Activated CD4-positive, alpha-beta T cell treated with anti-CD3 and anti-CD28 coated beads for 36 hours (primary cell): ENCODE measurements around the gene IQCK. TPM values are rescaled to one million over a fixed set of nuclear protein-coding genes. Genes with fewer than 3 reads are reported as not detected.

ENCODE experiments used
- ATAC-seq: fragments of 200-7000 bp; cut with Tn5 transposase; one replicate; pipeline ENCODE4 v1.10.0; 2021; ENCODE audit warnings: mild to moderate bottlenecking, moderate library complexity
- CTCF ChIA-PET: fragments of 350-600 bp; sonication (Branson Sonifier 250); formaldehyde crosslinking; loops from one replicate; lab custom pipeline; 2021; ENCODE audit warnings: antibody characterized with exemption; lab: Charles Lee
- POLR2A ChIA-PET: fragments of 350-600 bp; sonication (Branson Sonifier 250); formaldehyde crosslinking; loops from one replicate; lab custom pipeline; 2021; ENCODE audit warnings: antibody characterized with exemption, inconsistent platforms; lab: Charles Lee
- DNase-seq: peaks from one replicate; pipeline ENCODE4 v3.0.0-alpha.2; 2020
- H3K27ac Mint-ChIP-seq: one replicate; pipeline ENCODE4 v1.8.0; 2021; ENCODE audit warnings: mixed read lengths
- H3K27me3 Mint-ChIP-seq: one replicate; pipeline ENCODE4 v1.8.0; 2021; ENCODE audit warnings: mixed read lengths
- H3K36me3 Mint-ChIP-seq: one replicate; pipeline ENCODE4 v1.8.0; 2021; ENCODE audit warnings: low read depth, mixed read lengths
- H3K4me1 Mint-ChIP-seq: one replicate; pipeline ENCODE4 v1.8.0; 2021; ENCODE audit warnings: mixed read lengths
- H3K4me3 Mint-ChIP-seq: one replicate; pipeline ENCODE4 v1.8.0; 2021; ENCODE audit warnings: mild to moderate bottlenecking, moderate library complexity, mixed read lengths
- H3K9me3 Mint-ChIP-seq: one replicate; pipeline ENCODE4 v1.8.0; 2021; ENCODE audit warnings: low read depth, mixed read lengths
- intact Hi-C, 2 experiments: fragments of 100-400 bp; cut with DNase I in 1 of 2; cut with micrococcal nuclease in 1 of 2; formaldehyde crosslinking; loops; one replicate each; pipeline versions ENCODE4 v1.14.2 to v1.15.1; 2022 to 2024; cut with DNase I, micrococcal nuclease
- total RNA-seq, 2 experiments: library from RNA; stranded (reverse); gene quantifications; one replicate each; pipeline ENCODE4 v1.2.3, GENCODE V29; 2021

IQCK gene
- total RNA-seq, 2 experiments from 2014 or later = 2.7 to 3.5 TPM

DNA sequence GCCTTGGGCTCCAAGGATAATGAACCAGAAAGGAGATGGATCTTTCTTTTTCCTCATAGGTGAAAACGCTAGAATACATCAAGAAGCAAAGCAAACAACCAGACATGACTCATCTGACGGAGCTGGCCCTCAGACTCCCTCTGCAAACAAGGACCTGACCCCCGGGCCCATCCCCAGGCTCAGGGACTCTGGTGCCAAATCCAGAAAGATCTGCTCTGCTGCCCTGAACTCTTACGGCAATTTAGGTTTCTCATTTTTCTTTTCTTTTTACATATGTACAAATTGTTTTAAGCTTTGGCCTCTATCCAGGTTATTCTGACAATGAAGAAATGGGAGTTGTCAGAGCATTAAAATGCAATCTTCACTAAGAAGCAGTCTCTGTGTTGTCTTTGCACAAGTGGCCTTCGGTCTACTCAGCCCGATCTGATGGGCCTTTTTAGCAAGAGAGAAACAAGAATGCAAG, 17.7 kb upstream of the IQCK start:
- Mint-ChIP-seq H3K4me1 (peaks cover 56% of the 10 kb centered on the region), H3K27me3 (no peaks in the 10 kb centered on the region), H3K9me3 (no peaks in the 10 kb centered on the region), H3K36me3 (peaks cover 64% of the 10 kb centered on the region), H3K27ac (peak overlapping the region; percentile 37), H3K4me3 (no peak overlapping the region)
- CTCF ChIA-PET = no interaction called here
- DNase-seq = no peak
- no peak for ATAC-seq
- POLR2A ChIA-PET = no interaction called here
- intact Hi-C loops = no loop called here

DNA sequence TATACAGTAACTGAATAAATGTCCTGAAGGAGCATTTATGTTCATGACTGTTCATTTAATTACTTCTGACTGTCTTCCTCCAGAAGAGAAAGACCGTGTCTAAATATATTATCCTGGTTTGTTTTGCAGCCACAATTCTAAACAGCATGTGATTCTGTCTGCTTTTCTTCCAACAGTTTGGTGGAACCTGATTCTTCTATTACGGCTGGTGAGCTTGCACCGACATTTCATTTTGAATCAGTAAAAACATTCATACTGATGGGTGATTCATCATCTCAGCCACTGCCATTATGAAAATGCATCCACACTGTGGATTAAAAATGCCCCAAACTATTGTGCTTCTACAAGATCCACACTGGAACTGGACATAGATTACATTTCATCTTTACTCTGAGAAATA, 17.0 kb upstream of the IQCK start:
- intact Hi-C loops = no loop called here
- POLR2A ChIA-PET = interaction anchor here (0.6 kb wide), 1 partner anchor 119 kb away, joined by 4 read pairs; no protein-coding TSS in a partner anchor
- H3K36me3 Mint-ChIP-seq = peaks cover 70% of the 10 kb centered on the region
- no peak overlapping the region for H3K4me3 Mint-ChIP-seq
- H3K27me3 Mint-ChIP-seq = no peaks in the 10 kb centered on the region
- CTCF ChIA-PET = interaction anchor here (0.7 kb wide), 1 partner anchor 118 kb away, joined by 3 read pairs; no protein-coding TSS in a partner anchor
- H3K9me3 Mint-ChIP-seq = no peaks in the 10 kb centered on the region
- no peak overlapping the region for H3K27ac Mint-ChIP-seq
- DNase-seq (no peak), ATAC-seq (peak; percentile 44)
- peaks cover 52% of the 10 kb centered on the region for H3K4me1 Mint-ChIP-seq

GRCh38 chr16:19703172-19703889, 14.7 kb upstream of the IQCK start:
- no peak overlapping the region for H3K4me3 Mint-ChIP-seq
- H3K9me3 Mint-ChIP-seq = no peaks in the 10 kb centered on the region
- ChIA-PET POLR2A (interaction anchor here (0.6 kb wide), 1 partner anchor 627 kb away, joined by 4 read pairs; no protein-coding TSS in a partner anchor), CTCF (interaction anchor here (0.7 to 1.2 kb wide), 2 partner anchors 15 to 148 kb away, joined by 3 read pairs; partner anchors contain the start of gene VPS35L)
- peaks cover 30% of the 10 kb centered on the region for H3K4me1 Mint-ChIP-seq
- H3K36me3 Mint-ChIP-seq = peaks cover 73% of the 10 kb centered on the region
- DNase-seq = no peak
- no peak for ATAC-seq
- no peak overlapping the region for H3K27ac Mint-ChIP-seq
- no peaks in the 10 kb centered on the region for H3K27me3 Mint-ChIP-seq
- intact Hi-C loops = no loop called here

GRCh38 chr16:19704321-19705145, 13.5 kb upstream of the IQCK start:
- H3K27ac Mint-ChIP-seq = no peak overlapping the region
- H3K9me3 Mint-ChIP-seq = no peaks in the 10 kb centered on the region
- H3K36me3 Mint-ChIP-seq = peaks cover 70% of the 10 kb centered on the region
- ChIA-PET CTCF (interaction anchor here (1.2 kb wide), 1 partner anchor 149 kb away, joined by 3 read pairs; the partner anchor contains the start of gene VPS35L), POLR2A (no interaction called here)
- H3K27me3 Mint-ChIP-seq = no peaks in the 10 kb centered on the region
- H3K4me3 Mint-ChIP-seq = no peak overlapping the region
- DNase-seq (no peak), ATAC-seq (no peak)
- intact Hi-C loops = no loop called here
- peaks cover 18% of the 10 kb centered on the region for H3K4me1 Mint-ChIP-seq

- Mint-ChIP-seq H3K27me3 (no peaks in the 10 kb centered on the region), H3K4me3 (no peak overlapping the region), H3K27ac (no peak overlapping the region), H3K4me1 (peaks cover 14% of the 10 kb centered on the region), H3K9me3 (no peaks in the 10 kb centered on the region), H3K36me3 (peaks cover 71% of the 10 kb centered on the region)
- ATAC-seq = no peak
- ChIA-PET POLR2A (no interaction called here), CTCF (no interaction called here)
- no peak for DNase-seq
- intact Hi-C loops = no loop called here
Measured at GRCh38 chr16:19705146-19705501, 12.9 kb upstream of the IQCK start.

- no peak overlapping the region for H3K4me3 Mint-ChIP-seq
- ChIA-PET CTCF (no interaction called here), POLR2A (interaction anchor here (0.6 kb wide), 1 partner anchor 148 kb away, joined by 3 read pairs; no protein-coding TSS in a partner anchor)
- H3K9me3 Mint-ChIP-seq = no peaks in the 10 kb centered on the region
- no peak for ATAC-seq
- H3K36me3 Mint-ChIP-seq = peaks cover 67% of the 10 kb centered on the region
- no peak for DNase-seq
- intact Hi-C loops = no loop called here
- H3K27ac Mint-ChIP-seq = no peak overlapping the region
- H3K4me1 Mint-ChIP-seq = peaks cover 7% of the 10 kb centered on the region
- no peaks in the 10 kb centered on the region for H3K27me3 Mint-ChIP-seq
Measured at GRCh38 chr16:19705843-19706242, 12.2 kb upstream of the IQCK start.

DNA sequence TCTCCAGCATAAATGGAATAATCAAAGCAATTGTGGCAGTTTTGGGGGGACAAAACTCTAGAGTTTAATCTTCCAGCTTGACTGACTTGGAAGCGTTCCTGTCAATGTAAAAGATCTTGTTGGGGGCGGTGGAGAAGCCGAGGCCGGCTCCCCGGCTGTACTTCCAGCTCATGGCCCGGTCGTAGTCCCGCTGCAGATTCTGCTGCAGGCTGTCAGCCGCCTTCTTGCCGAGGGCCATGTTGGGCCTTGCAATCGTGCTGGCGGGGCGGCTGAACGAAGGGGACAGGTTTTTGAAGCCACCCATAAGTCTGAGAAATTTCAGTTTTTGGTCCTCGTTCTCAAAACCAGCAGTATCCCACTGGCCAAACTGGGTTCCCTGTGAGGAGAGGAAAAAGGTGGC, 11.2 kb upstream of the IQCK start:
- ATAC-seq = no peak
- no peak for DNase-seq
- Mint-ChIP-seq H3K27ac (no peak overlapping the region), H3K27me3 (no peaks in the 10 kb centered on the region), H3K9me3 (no peaks in the 10 kb centered on the region), H3K4me3 (no peak overlapping the region), H3K4me1 (peaks cover 2% of the 10 kb centered on the region), H3K36me3 (peaks cover 66% of the 10 kb centered on the region)
- ChIA-PET CTCF (no interaction called here), POLR2A (no interaction called here)
- intact Hi-C loops = no loop called here

DNA sequence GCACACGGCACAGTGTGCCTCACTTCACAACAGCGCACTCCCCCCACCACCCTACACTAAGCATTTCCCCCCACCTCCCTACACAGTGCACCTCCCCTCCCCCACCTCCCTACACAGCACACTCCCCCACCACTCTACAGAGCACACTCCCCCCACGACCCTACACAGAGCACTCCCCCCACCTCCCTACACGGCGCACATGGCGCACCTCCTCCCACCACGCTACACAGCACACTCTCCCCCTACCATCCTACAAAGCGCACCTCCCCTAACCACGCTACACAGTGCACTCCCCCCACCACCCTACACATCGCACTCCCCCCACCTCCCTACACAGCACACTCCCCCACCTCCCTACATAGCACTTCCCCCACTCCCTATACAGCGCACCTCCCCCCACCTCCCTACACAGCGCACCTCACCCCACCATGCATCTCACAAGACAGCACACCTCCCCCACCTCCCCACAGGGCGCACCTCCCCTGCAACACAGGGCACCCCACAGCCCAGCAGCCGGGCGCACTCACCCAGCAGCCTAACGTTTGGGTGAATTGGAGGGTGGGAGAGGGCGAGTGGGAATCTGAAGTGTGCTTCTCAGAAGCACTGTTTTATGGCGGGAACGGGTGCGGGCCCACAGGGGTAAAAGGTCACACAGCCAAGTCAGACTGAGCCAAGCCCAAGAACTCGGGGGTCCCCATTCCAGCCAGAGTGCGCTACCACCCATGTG, 10.3 kb upstream of the IQCK start:
- Mint-ChIP-seq H3K4me1 (peaks cover 2% of the 10 kb centered on the region), H3K4me3 (no peak overlapping the region), H3K36me3 (peaks cover 60% of the 10 kb centered on the region), H3K9me3 (no peaks in the 10 kb centered on the region), H3K27me3 (no peaks in the 10 kb centered on the region), H3K27ac (no peak overlapping the region)
- no peak for ATAC-seq
- no peak for DNase-seq
- POLR2A ChIA-PET = interaction anchor here (0.6 kb wide), 1 partner anchor 131 kb away, joined by 3 read pairs; no protein-coding TSS in a partner anchor
- intact Hi-C loops = no loop called here
- CTCF ChIA-PET = no interaction called here

GRCh38 chr16:19708296-19709205, 9.5 kb upstream of the IQCK start:
- ChIA-PET POLR2A (interaction anchor here (0.6 kb wide), 1 partner anchor 132 kb away, joined by 3 read pairs; no protein-coding TSS in a partner anchor), CTCF (interaction anchor here (0.6 kb wide), 1 partner anchor 18 kb away, joined by 3 read pairs; no protein-coding TSS in a partner anchor)
- Mint-ChIP-seq H3K4me1 (peaks cover 2% of the 10 kb centered on the region), H3K4me3 (no peak overlapping the region), H3K9me3 (no peaks in the 10 kb centered on the region), H3K36me3 (peaks cover 56% of the 10 kb centered on the region), H3K27ac (no peak overlapping the region), H3K27me3 (no peaks in the 10 kb centered on the region)
- DNase-seq (no peak), ATAC-seq (no peak)
- intact Hi-C loops = no loop called here

- Mint-ChIP-seq H3K36me3 (peaks cover 57% of the 10 kb centered on the region), H3K4me3 (no peak overlapping the region)
Measured at GRCh38 chr16:19709381-19710136, 8.5 kb upstream of the IQCK start.

More at GRCh38 chr16:19709381-19710136, 8.5 kb upstream of the IQCK start:
- CTCF ChIA-PET = no interaction called here
- no peaks in the 10 kb centered on the region for H3K9me3 Mint-ChIP-seq
- no peaks in the 10 kb centered on the region for H3K27me3 Mint-ChIP-seq
- ATAC-seq (no peak), DNase-seq (no peak)
- POLR2A ChIA-PET = interaction anchor here (0.5 to 0.6 kb wide), 2 partner anchors 56 to 113 kb away, joined by 3 to 6 read pairs; no protein-coding TSS in a partner anchor
- H3K4me1 Mint-ChIP-seq = peaks cover 6% of the 10 kb centered on the region
- intact Hi-C loops = no loop called here
- H3K27ac Mint-ChIP-seq = peak overlapping the region; percentile 40
